Mesothelial cell of epicardium (in vitro differentiated cells): ENCODE data around the gene RCOR1. TPM values are rescaled to one million over a fixed set of nuclear protein-coding genes. Genes with fewer than 3 reads are reported as not detected.
A peak's percentile ranks its signal among the peaks of the same experiment; 100 is the strongest.
"Not testable (repeated sequence)": the region's sequence is repeated elsewhere in the genome, so short reads cannot be mapped to it uniquely, and the experiment has no call there.

ENCODE experiments used
- DNase-seq, 2 experiments: peaks; one replicate each; pipeline ENCODE4 v3.0.0; 2021; ENCODE audit warnings: low spot score in 2 of 2; ENCODE audit not compliant: unreplicated experiment in 2 of 2
- H3K27ac Mint-ChIP-seq: 2 replicates; pipeline ENCODE4 v1.8.0; 2021; ENCODE audit warnings: mixed read lengths
- H3K27me3 Mint-ChIP-seq: 2 replicates; pipeline ENCODE4 v1.8.0; 2021; ENCODE audit warnings: low read depth, mixed read lengths
- H3K36me3 Mint-ChIP-seq: 2 replicates; pipeline ENCODE4 v1.8.0; 2021; ENCODE audit warnings: mixed read lengths
- H3K4me1 Mint-ChIP-seq: 2 replicates; pipeline ENCODE4 v1.8.0; 2021; ENCODE audit warnings: mixed read lengths
- H3K4me3 Mint-ChIP-seq: 2 replicates; pipeline ENCODE4 v1.8.0; 2021; ENCODE audit warnings: mild to moderate bottlenecking, moderate library complexity, mixed read lengths
- H3K9me3 Mint-ChIP-seq: 2 replicates; pipeline ENCODE4 v1.8.0; 2021; ENCODE audit warnings: mixed read lengths
- total RNA-seq: library from RNA; stranded (reverse); gene quantifications from 3 replicates; pipeline ENCODE4 v1.2.1, GENCODE V29; 2021
- TF ChIP-seq, protein P1 (sequence below): fragments of 200-600 bp; sonication (generic); IDR thresholded peaks from one replicate; pipeline ENCODE4 v1.5.0; 2021; ENCODE audit warnings: antibody characterized with exemption; ENCODE audit not compliant: unreplicated experiment

Gene RCOR1
- total RNA-seq, 1 donor from 2014 or later: 47.4 TPM

DNA sequence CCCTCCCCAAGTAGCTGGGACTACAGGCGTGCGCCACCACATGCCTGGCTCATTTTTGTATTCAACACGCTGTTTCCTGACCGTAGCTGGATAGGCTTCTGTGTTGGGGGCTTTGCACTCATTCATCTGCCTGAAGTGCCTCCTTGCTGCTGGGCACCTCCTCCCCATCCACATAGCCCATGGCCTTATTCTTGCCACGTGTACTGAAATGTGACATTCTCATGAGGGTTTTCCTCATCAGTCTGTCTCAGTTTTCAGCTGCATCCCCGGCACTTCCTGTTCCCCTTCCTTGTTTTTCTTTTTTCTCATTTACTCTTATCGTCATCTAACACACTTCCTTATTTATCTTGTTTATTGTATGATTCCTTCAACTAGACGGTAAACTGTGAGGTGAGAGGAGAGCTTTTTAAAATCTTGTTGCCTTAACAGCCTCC is 36.6 kb downstream of the RCOR1 start:
- peaks cover 37% of the 10 kb centered on the region for H3K4me1 Mint-ChIP-seq
- H3K9me3 Mint-ChIP-seq: no peaks in the 10 kb centered on the region
- no peak for DNase-seq
- no peak overlapping the region for H3K4me3 Mint-ChIP-seq
- H3K36me3 Mint-ChIP-seq: peaks cover 4% of the 10 kb centered on the region
- TF ChIP-seq, protein P1, sequence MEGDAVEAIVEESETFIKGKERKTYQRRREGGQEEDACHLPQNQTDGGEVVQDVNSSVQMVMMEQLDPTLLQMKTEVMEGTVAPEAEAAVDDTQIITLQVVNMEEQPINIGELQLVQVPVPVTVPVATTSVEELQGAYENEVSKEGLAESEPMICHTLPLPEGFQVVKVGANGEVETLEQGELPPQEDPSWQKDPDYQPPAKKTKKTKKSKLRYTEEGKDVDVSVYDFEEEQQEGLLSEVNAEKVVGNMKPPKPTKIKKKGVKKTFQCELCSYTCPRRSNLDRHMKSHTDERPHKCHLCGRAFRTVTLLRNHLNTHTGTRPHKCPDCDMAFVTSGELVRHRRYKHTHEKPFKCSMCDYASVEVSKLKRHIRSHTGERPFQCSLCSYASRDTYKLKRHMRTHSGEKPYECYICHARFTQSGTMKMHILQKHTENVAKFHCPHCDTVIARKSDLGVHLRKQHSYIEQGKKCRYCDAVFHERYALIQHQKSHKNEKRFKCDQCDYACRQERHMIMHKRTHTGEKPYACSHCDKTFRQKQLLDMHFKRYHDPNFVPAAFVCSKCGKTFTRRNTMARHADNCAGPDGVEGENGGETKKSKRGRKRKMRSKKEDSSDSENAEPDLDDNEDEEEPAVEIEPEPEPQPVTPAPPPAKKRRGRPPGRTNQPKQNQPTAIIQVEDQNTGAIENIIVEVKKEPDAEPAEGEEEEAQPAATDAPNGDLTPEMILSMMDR: no peak
- no peaks in the 10 kb centered on the region for H3K27me3 Mint-ChIP-seq
- H3K27ac Mint-ChIP-seq: peak overlapping the region; percentile 91

GRCh38 chr14:102629808-102630350 is 37.4 kb downstream of the RCOR1 start:
- H3K27ac Mint-ChIP-seq: peak overlapping the region; percentile 91
- no peak overlapping the region for H3K4me3 Mint-ChIP-seq
- TF ChIP-seq, protein P1: no peak
- no peaks in the 10 kb centered on the region for H3K27me3 Mint-ChIP-seq
- H3K4me1 Mint-ChIP-seq: peaks cover 37% of the 10 kb centered on the region
- no peaks in the 10 kb centered on the region for H3K9me3 Mint-ChIP-seq
- H3K36me3 Mint-ChIP-seq: peaks cover 4% of the 10 kb centered on the region
- no peak for DNase-seq

GRCh38 chr14:102630405-102630804 is 38.0 kb downstream of the RCOR1 start:
- peaks cover 37% of the 10 kb centered on the region for H3K4me1 Mint-ChIP-seq
- peaks cover 4% of the 10 kb centered on the region for H3K36me3 Mint-ChIP-seq
- no peaks in the 10 kb centered on the region for H3K9me3 Mint-ChIP-seq
- H3K4me3 Mint-ChIP-seq: no peak overlapping the region
- no peak for DNase-seq
- TF ChIP-seq, protein P1: no peak
- peak overlapping the region; percentile 91 for H3K27ac Mint-ChIP-seq
- H3K27me3 Mint-ChIP-seq: no peaks in the 10 kb centered on the region

GRCh38 chr14:102630881-102631280 is 38.4 kb downstream of the RCOR1 start:
- Mint-ChIP-seq H3K9me3 (no peaks in the 10 kb centered on the region), H3K36me3 (peaks cover 4% of the 10 kb centered on the region), H3K4me1 (peaks cover 35% of the 10 kb centered on the region), H3K27me3 (no peaks in the 10 kb centered on the region), H3K27ac (peak overlapping the region; percentile 91), H3K4me3 (no peak overlapping the region)
- DNase-seq: no peak
- TF ChIP-seq, protein P1: no peak

DNA sequence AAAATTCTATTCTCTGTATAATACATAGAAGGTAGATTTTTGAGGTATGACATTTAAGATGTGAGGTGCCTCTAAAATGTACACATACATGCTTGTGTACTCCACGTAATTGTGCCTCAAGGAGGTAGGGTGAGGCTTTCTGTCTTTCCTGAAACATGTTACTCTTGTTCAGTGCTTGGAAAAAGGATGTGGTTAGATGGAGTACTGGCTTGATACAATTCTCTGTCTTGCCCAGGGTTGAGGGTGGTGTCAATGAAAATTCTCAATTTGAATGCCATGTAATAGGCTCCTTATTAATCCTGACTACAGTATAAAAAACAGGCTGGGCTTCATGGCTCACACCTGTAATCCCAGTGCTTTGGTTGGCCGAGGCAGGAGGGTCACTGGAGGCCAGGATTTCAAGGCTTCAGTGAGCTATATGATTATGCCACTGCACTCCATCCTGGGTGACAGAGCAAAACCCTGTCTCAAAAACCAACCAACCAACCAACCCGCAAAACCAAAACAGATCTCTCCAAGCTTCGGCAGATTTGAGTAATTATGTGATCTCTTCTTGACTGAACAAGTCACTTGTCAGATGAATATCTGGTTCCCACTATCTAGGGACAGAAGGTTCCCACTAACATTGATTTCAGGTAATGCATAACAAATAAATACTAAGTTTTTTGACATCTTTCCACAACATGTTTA is 41.6 kb downstream of the RCOR1 start:
- no peak overlapping the region for H3K4me3 Mint-ChIP-seq
- no peak overlapping the region for H3K27ac Mint-ChIP-seq
- H3K27me3 Mint-ChIP-seq: no peaks in the 10 kb centered on the region
- no peaks in the 10 kb centered on the region for H3K9me3 Mint-ChIP-seq
- peaks cover 21% of the 10 kb centered on the region for H3K4me1 Mint-ChIP-seq
- TF ChIP-seq, protein P1: no peak
- no peak for DNase-seq
- H3K36me3 Mint-ChIP-seq: peaks cover 1% of the 10 kb centered on the region

- not testable (repeated sequence) for DNase-seq, H3K27me3 Mint-ChIP-seq, H3K27ac Mint-ChIP-seq
Observed at GRCh38 chr14:102639611-102640010, 47.2 kb downstream of the RCOR1 start.

More at GRCh38 chr14:102639611-102640010, 47.2 kb downstream of the RCOR1 start:
- not testable (repeated sequence) for H3K4me1 Mint-ChIP-seq, H3K36me3 Mint-ChIP-seq, H3K4me3 Mint-ChIP-seq, H3K9me3 Mint-ChIP-seq
